ENCODE data around the gene SPDYE3.

- TF ChIP-seq CTCF (IDR thresholded peaks at IDR 0.05) (no peak), POLR2A (IDR thresholded peaks at IDR 0.05) (no peak)
These were observed 41.3 kb downstream of the SPDYE3 start for GRCh38 chr7:100348805-100349204.

Measured in testis (tissue), 2 donors.